Hepatocyte (in vitro differentiated cells): Measurements from ENCODE around the gene CEP135. TPM values are rescaled to one million over a fixed set of nuclear protein-coding genes. Genes with fewer than 3 reads are reported as not detected.

Experiments
- DNase-seq: peaks from one replicate; pipeline ENCODE4 v3.0.0-alpha.2; 2016; ENCODE audit warnings: low spot score
- H2AFZ ChIP-seq: fragments of 200-600 bp; sonication (generic); 2 replicates; pipeline ENCODE4 v1.6.0; 2016; ENCODE audit warnings: antibody characterized with exemption, mild to moderate bottlenecking
- H3K27ac ChIP-seq: fragments of 200-600 bp; sonication (generic); 2 replicates; pipeline ENCODE4 v1.5.1; 2016; ENCODE audit warnings: mild to moderate bottlenecking
- H3K27me3 ChIP-seq: fragments of 200-600 bp; sonication (generic); 2 replicates; pipeline ENCODE4 v1.6.1; 2016
- H3K36me3 ChIP-seq: fragments of 200-600 bp; sonication (generic); replicated peaks from 2 replicates; pipeline ENCODE4 v1.5.1; 2016; ENCODE audit warnings: low read depth; ENCODE audit not compliant: insufficient read depth
- H3K4me1 ChIP-seq: fragments of 200-600 bp; sonication (generic); 2 replicates; pipeline ENCODE4 v1.5.1; 2016; ENCODE audit warnings: mild to moderate bottlenecking, moderate library complexity; ENCODE audit not compliant: insufficient read depth
- H3K4me2 ChIP-seq: fragments of 200-600 bp; sonication (generic); 2 replicates; pipeline ENCODE4 v1.6.0; 2016
- H3K4me3 ChIP-seq: fragments of 200-600 bp; sonication (generic); 2 replicates; pipeline ENCODE4 v1.5.1; 2016; ENCODE audit warnings: mild to moderate bottlenecking
- H3K79me2 ChIP-seq: fragments of 200-600 bp; sonication (generic); 2 replicates; pipeline ENCODE4 v1.6.0; 2017; ENCODE audit warnings: mild to moderate bottlenecking
- H3K9me2 ChIP-seq: fragments of 200-600 bp; sonication (generic); replicated peaks from 2 replicates; pipeline ENCODE4 v1.6.0; 2017; ENCODE audit warnings: mild to moderate bottlenecking; ENCODE audit not compliant: insufficient read depth
- H3K9me3 ChIP-seq: fragments of 200-600 bp; sonication (generic); 2 replicates; pipeline ENCODE4 v1.5.1; 2016; ENCODE audit warnings: low read depth, mild to moderate bottlenecking
- H4K20me1 ChIP-seq: fragments of 200-600 bp; sonication (generic); 2 replicates; pipeline ENCODE4 v1.6.0; 2016; ENCODE audit warnings: mild to moderate bottlenecking; ENCODE audit not compliant: insufficient read depth, poor library complexity, severe bottlenecking
- CTCF ChIP-seq: fragments of 200-600 bp; sonication (generic); IDR thresholded peaks from 2 replicates; pipeline ENCODE4 v1.5.1; 2016; ENCODE audit warnings: antibody characterized with exemption, mild to moderate bottlenecking; ENCODE audit not compliant: poor library complexity
- EZH2 ChIP-seq: fragments of 200-600 bp; sonication (generic); IDR thresholded peaks from 2 replicates; pipeline ENCODE4 v1.6.1; 2016; ENCODE audit warnings: antibody characterized with exemption, mild to moderate bottlenecking, borderline replicate concordance
- EZH2phosphoT487 ChIP-seq: fragments of 200-600 bp; sonication (generic); IDR thresholded peaks from one replicate; pipeline ENCODE4 v1.6.1; 2018; ENCODE audit warnings: antibody characterized with exemption, mild to moderate bottlenecking, low read depth, moderate library complexity; ENCODE audit not compliant: unreplicated experiment, severe bottlenecking
- WGBS: methylation state at CpG from one replicate; pipeline ENCODE4 v1.1.6; 2016; ENCODE audit warnings: low lambda C conversion rate; ENCODE audit errors: missing lambda C conversion rate; 5-methylcytosine and 5-hydroxymethylcytosine counted together
- polyA plus RNA-seq: library from polyadenylated mRNA; unstranded; fragments of >200 nt; fragmentation: Nextera tagmentation; extraction: Ambion mirVana; gene quantifications from 2 replicates; pipeline ENCODE4 v1.2.1, GENCODE V29; 2016
- total RNA-seq: library from RNA; depleted of rRNA; stranded (reverse); fragments of >200 nt; gene quantifications from 2 replicates; pipeline ENCODE4 v1.2.3, GENCODE V29; 2014

CEP135 gene
- total and polyA plus RNA-seq, 2 experiments from 2014 or later: 3.1 to 7.7 TPM

- Histone ChIP-seq H4K20me1 (no peaks in the 10 kb centered on the region), H3K9me2 (no peaks in the 10 kb centered on the region), H3K36me3 (no peaks in the 10 kb centered on the region), H3K27me3 (no peaks in the 10 kb centered on the region), H3K9me3 (no peaks in the 10 kb centered on the region), H3K4me2 (no peak overlapping the region), H3K27ac (no peak overlapping the region), H3K79me2 (no peaks in the 10 kb centered on the region), H3K4me3 (no peak overlapping the region), H3K4me1 (no peaks in the 10 kb centered on the region), H2AFZ (no peak overlapping the region)
- TF ChIP-seq EZH2: no peak
- TF ChIP-seq CTCF: no peak
- no peak for TF ChIP-seq EZH2phosphoT487
- DNase-seq: no peak
- 86% methylated on average over 4 of the region's 4 CpGs for WGBS
Measured at GRCh38 chr4:55925241-55925640, 23.5 kb upstream of the CEP135 start.

- H3K4me1 ChIP-seq: no peaks in the 10 kb centered on the region
Measured at GRCh38 chr4:55926610-55927009, 22.1 kb upstream of the CEP135 start.

GRCh38 chr4:55927803-55928437, 20.8 kb upstream of the CEP135 start:
- WGBS: 97% methylated on average over 2 of the region's 2 CpGs

More at GRCh38 chr4:55926610-55927009, 22.1 kb upstream of the CEP135 start:
- no peak overlapping the region for H3K4me2 ChIP-seq
- no peak for DNase-seq
- H3K27me3 ChIP-seq: no peaks in the 10 kb centered on the region
- H3K4me3 ChIP-seq: no peak overlapping the region
- H3K27ac ChIP-seq: no peak overlapping the region
- no peak for TF ChIP-seq CTCF
- no peak for TF ChIP-seq EZH2
- no peak for TF ChIP-seq EZH2phosphoT487
- H3K79me2 ChIP-seq: no peaks in the 10 kb centered on the region
- H3K36me3 ChIP-seq: no peaks in the 10 kb centered on the region
- no peaks in the 10 kb centered on the region for H3K9me2 ChIP-seq
- no peaks in the 10 kb centered on the region for H3K9me3 ChIP-seq
- H4K20me1 ChIP-seq: no peaks in the 10 kb centered on the region
- peak overlapping the region; percentile 1 for H2AFZ ChIP-seq

More at GRCh38 chr4:55927803-55928437, 20.8 kb upstream of the CEP135 start:
- Histone ChIP-seq H3K4me1 (no peaks in the 10 kb centered on the region), H4K20me1 (no peaks in the 10 kb centered on the region), H3K79me2 (no peaks in the 10 kb centered on the region), H3K4me3 (no peak overlapping the region), H3K9me3 (no peaks in the 10 kb centered on the region), H2AFZ (no peak overlapping the region), H3K9me2 (no peaks in the 10 kb centered on the region), H3K27me3 (no peaks in the 10 kb centered on the region), H3K36me3 (no peaks in the 10 kb centered on the region), H3K27ac (no peak overlapping the region), H3K4me2 (no peak overlapping the region)
- TF ChIP-seq EZH2phosphoT487: no peak
- no peak for TF ChIP-seq CTCF
- TF ChIP-seq EZH2: no peak
- no peak for DNase-seq
